HT-29 (cell line): ENCODE data around the gene ARMC2. TPM values are rescaled to one million over a fixed set of nuclear protein-coding genes. Genes with fewer than 3 reads are reported as not detected.
A peak's percentile ranks its signal among the peaks of the same experiment; 100 is the strongest.

Source experiments
- DNase-seq: peaks from one replicate; pipeline ENCODE4 v3.0.0-alpha.2; 2015; ENCODE audit warnings: low spot score
- small RNA-seq: library from RNA; depleted of rRNA; stranded (forward); fragments of <200 nt; gene quantifications from one replicate; pipeline ENCODE3, GENCODE V24; 2014
- total RNA-seq: library from RNA; depleted of rRNA; stranded (reverse); fragments of >200 nt; shearing (Covaris generic); gene quantifications from 2 replicates; pipeline ENCODE4 v1.2.3, GENCODE V29; 2014; rRNA removed

The ARMC2 gene
- total RNA-seq, 1 experiment from 2014 or later = 0.33 TPM

GRCh38 chr6:109010705-109011102 lies 162.5 kb downstream of the ARMC2 start:
- no peak for DNase-seq

- DNase-seq = no peak
Observed at GRCh38 chr6:109013656-109014305, 165.6 kb downstream of the ARMC2 start.

GRCh38 chr6:109014606-109015005 lies 166.4 kb downstream of the ARMC2 start:
- no peak for DNase-seq

- no peak for DNase-seq
Observed at GRCh38 chr6:109015176-109015575, 167.0 kb downstream of the ARMC2 start.

GRCh38 chr6:109019911-109020310 lies 171.7 kb downstream of the ARMC2 start:
- DNase-seq = no peak

- no peak for DNase-seq
Observed at GRCh38 chr6:109021870-109022269, 173.6 kb downstream of the ARMC2 start.

GRCh38 chr6:109023356-109023925 lies 175.2 kb downstream of the ARMC2 start:
- no peak for DNase-seq

Small RNAs within 50 kb of the gene (small RNA-seq; reads per million reads assigned to genes)
- gene AL445189.2 (1.3 reads per million, percentile 48 among the genes with 10 or more reads in this experiment), gene Z95118.1 (not detected)

Other genes starting within 250 kb of the ARMC2 start
- 11.9 and 12.1 TPM in 2 replicates for gene SESN1, start 246.4 kb downstream of the ARMC2 start, total RNA-seq
- 6.5 and 8.7 TPM in 2 replicates for gene CEP57L1, start 247.1 kb downstream of the ARMC2 start, total RNA-seq